GM19240 (cell line): ENCODE results near the gene SCN5A.

ENCODE experiments used
- DNase-seq: peaks from one replicate; pipeline ENCODE4 v3.0.0; 2011; ENCODE audit warnings: low spot score; ENCODE audit not compliant: insufficient read length

The SCN5A gene

DNA sequence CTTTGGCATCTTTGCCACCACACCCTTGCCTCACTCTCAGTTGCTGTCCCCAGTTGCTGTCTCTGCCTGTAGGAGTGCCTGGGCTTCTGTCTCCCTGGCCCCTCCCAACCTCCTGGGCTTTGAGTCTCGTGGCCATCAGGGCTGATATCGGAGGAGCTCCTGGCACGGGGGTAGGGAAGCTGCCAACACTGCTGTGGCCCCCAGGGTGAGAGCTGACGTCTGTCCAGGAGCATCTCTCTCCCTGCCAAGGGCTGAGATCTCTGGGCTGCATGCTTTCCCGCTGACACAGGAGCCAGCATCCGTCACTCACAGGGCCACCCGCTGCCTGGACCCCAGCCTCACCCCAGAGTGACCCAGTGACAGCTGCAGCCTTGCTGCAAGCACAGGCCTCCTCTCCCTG is 105.9 kb downstream of the SCN5A start:
- no peak for DNase-seq

DNA sequence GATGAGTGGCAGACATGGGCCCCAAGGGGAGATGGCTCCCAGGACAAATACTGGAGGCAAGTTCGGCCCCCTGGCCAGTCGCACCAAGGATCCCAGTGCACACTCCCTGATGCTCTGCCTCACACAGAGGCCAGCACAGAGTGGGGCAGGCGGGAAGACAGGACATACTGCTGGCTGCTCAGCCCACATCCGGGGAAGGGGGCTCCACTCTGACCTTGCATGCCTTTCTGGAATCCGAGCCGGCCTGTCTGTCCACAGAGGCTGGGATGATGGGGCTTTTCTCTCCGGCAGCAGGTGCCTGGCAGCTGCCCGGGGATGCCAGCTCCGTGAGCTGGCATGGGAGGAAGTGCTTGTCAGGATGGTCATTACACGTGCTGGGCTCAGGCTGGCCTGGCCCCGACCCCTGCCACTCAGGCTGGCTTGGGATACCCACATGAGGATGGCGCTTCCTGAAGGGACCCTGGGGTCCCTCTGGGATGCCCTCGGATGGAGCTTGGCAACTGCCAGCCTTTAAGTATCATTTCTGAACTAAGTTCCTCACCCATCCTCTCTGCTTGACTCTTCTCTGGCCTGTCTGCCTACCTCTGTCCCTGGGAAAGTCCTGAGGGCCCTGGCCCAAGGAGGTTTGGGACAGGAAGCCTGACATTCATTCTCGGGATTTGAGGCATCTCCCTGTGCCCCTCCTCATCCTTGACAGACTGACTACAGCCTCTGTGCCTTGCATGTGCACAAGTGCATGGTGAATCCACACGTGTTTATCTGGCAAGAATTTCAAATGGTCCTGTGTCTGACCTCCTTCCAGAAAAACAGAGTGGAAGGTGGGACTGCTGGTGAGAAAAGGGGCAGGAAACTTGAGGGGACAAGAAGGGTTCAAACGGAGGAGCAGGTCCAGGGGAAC is 106.8 kb downstream of the SCN5A start:
- no peak for DNase-seq

DNA sequence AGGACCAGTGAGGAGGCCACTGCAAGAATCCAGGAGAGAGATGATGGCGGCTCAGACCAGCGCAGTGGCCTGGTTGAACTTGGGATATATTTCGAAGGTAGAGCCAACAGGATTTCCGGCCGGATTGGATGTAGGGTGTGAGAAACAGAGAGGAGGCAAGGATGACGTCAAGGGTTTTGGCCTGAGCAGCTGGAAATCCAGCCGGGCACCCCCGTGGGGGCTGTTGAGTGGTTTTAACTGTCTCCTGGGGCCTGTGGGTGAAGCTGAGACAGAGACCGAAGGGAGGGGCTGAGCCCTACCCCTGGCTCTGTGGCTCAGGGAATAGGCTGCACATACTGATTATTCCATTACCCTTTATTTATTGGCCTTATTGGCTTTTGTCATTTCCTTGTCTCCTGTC is 107.7 kb downstream of the SCN5A start:
- no peak for DNase-seq

- DNase-seq, result no peak
Measured at GRCh38 chr3:38538773-38539353, 110.6 kb downstream of the SCN5A start.

GRCh38 chr3:38536671-38537070 is 112.8 kb downstream of the SCN5A start:
- no peak for DNase-seq

DNA sequence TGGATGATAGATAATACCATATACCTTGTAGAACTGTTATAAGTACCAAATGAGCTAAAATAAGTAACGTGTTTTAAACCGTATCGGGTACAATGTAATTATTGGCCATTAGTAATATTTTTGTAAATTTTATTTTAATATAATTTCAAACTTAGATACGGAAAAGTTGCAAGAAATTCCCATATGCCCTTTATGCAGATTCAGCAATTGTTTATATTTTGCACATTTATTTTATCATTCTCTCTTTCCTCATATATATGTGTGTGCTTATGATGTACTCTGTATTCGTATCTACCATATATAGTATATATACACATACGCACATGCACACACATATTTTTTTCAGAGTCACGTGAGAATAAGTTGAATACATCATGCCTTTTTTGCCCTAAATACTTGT is 114.9 kb downstream of the SCN5A start:
- DNase-seq, result no peak

- no peak for DNase-seq
Measured at GRCh38 chr3:38534180-38534579, 115.3 kb downstream of the SCN5A start.

- no peak for DNase-seq
Measured at GRCh38 chr3:38533285-38533976, 116.1 kb downstream of the SCN5A start.

GRCh38 chr3:38532529-38532928 is 117.0 kb downstream of the SCN5A start:
- DNase-seq, result no peak

- no peak for DNase-seq
Measured at GRCh38 chr3:38528457-38528856, 121.0 kb downstream of the SCN5A start.

- no peak for DNase-seq
Measured at GRCh38 chr3:38526792-38527191, 122.7 kb downstream of the SCN5A start.

DNA sequence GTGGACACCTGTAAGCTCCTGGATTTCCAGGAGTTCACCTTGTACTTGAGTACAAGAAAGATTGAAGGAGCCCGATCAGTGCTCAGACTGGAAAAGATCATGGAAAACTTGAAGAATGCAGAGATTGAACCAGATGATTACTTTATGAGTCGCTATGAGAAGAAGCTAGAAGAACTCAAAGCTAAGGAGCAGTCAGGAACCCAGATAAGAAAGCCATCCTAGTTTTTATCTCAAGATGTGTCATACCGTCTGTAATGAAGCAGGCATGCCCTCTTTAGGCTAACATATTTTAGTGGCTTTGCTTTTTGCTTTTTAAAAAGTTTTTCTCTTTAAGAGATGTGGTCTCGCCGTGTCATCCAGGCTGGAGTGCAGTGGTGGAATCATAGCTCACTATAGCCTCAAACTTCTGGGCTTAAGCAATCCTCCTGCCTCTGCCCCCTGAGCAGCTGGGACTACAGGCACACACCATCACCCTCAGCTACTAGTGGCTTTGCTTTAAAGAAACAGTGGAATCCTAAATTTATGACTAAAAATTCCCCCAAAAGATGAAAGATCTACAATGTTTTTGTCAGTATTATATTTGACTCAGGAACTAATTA is 125.2 kb downstream of the SCN5A start:
- DNase-seq, result no peak

DNA sequence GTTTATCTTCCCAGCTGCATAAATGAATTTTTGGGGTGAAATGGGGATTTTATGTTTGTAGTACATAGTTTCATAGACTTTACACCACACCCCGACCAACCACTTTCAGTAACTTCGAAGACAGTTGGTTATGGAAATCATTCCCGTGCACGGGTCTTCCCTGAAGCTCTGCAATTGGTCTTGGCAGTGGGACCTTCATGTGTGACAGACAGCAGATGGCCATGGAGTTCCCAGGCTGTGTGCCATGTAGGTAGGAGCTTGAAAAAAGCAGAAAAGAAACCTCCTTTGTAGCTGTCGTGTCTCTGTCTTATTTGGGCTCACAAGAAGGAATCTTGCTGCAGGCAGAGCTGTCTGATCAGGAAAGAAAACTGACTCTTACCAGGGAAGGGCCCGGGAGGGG is 127.5 kb downstream of the SCN5A start:
- DNase-seq, result no peak

- DNase-seq, result peak; percentile 29
Measured at GRCh38 chr3:38521391-38521987, 128.0 kb downstream of the SCN5A start.

GRCh38 chr3:38519651-38520050 is 129.8 kb downstream of the SCN5A start:
- no peak for DNase-seq

- no peak for DNase-seq
Measured at GRCh38 chr3:38519000-38519399, 130.5 kb downstream of the SCN5A start.

GRCh38 chr3:38516669-38517068 is 132.8 kb downstream of the SCN5A start:
- no peak for DNase-seq

GRCh38 chr3:38515367-38515766 is 134.1 kb downstream of the SCN5A start:
- no peak for DNase-seq

- no peak for DNase-seq
Measured at GRCh38 chr3:38511546-38511945, 137.9 kb downstream of the SCN5A start.

DNA sequence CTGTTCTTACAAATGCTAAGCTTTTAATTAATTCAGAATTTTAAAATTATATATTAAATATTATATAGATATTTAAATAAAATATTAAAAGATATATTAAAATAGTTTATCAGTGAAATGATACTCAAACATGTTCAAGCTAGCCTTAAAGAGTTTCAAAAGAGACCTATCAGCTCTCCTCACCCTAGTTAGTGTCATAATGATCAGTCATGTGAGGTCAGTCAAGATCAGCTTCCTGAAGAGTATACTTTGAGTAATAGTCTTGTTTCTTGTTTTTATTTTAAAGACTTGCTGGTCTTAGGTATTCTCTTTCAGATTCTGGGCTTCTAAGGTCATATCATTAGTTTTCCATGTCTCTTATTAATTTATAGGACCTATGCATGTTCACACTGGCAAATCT is 138.9 kb downstream of the SCN5A start:
- no peak for DNase-seq

DNA sequence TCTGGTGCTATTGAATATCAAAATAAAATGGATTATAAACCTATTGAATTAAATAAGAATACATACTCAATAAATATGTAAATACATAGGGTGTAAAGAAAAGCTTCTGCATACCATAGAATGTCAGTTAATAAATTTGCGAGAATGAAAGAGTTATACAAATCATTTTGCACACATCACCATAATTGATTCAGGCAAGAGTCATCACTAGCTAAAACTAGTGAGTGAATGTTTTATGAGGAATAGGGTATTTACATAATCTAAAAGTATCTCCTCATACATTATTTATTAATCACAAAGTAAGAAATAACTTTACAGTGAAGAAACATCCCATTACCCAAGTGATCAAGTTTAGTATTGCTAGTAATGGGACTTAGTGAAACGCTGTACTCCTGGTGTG is 139.8 kb downstream of the SCN5A start:
- DNase-seq, result no peak

DNA sequence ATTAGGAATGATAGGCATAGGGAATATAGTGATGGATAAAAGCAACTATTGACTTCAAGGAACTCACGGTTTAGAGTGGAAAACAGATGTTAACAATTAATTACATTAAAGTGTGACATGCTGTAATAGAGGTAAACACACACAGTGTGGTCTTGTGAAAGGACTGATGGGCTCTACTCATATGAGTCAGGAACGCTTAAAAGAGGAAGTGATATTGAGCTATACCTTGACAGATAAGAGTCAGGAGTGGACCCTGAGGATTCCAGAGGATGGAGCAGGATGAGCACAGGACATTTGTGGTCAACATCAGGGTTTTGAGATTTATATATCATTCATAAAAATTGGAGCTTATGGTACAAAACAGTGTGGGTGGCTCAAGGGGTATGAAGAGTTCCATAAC is 142.4 kb downstream of the SCN5A start:
- peak; percentile 27 for DNase-seq
